GM12891 (cell line): ENCODE data around the gene KCNJ10.

ENCODE experiments used
- POLR2A ChIP-seq: IDR thresholded peaks from 2 replicates; pipeline ENCODE4 v1.6.1; 2011; ENCODE audit warnings: low read depth, low read length, control low read depth
- POLR2AphosphoS5 ChIP-seq: IDR thresholded peaks from 2 replicates; pipeline ENCODE4 v1.6.1; 2011; ENCODE audit warnings: low read depth, low read length, control low read depth
- TAF1 ChIP-seq: IDR thresholded peaks from 2 replicates; pipeline ENCODE4 v1.6.1; 2011; ENCODE audit warnings: low read depth, low read length, control low read depth

DNA sequence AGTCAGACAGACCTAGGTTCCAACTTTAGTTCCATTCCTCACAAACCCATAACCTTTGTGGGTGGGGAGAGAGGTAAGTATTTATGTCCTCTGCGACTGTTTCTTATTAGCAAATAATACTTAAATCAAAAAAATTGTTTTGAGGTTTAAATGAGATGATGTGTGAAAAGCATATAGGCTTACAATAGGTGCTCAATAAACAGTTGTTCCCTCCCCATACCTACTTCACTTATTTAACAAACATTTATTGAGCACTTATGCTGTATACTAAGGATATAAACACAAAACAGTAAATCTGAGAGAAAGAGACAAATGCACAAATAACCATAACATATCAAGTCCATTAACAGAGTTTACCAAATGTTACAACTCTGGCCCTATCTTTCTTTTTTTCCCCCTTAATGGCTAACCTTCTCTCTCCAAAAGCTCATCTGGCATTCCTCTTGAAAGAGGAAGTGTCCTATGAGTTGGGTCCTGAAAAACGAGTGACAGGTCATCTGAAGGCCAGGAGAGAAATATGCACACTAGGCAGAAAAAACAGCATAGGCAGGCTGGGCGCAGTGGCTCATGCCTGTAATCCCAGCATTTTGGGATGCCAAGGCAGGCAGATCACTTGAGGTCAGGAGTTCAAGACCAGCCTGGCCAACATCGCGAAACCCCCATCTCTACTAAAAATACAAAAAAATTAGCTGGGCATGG, 48.4 kb downstream of the KCNJ10 start:
- TF ChIP-seq POLR2AphosphoS5 (no peak), TAF1 (no peak), POLR2A (no peak)
